ENCODE measurements around the gene ZNF573. TPM values are rescaled to one million over a fixed set of nuclear protein-coding genes. Genes with fewer than 3 reads are reported as not detected.

ZNF573 gene
- total RNA-seq, result 4.9 and 6.3 TPM in 2 replicates

GRCh38 chr19:37779127-37780005 is at the start of gene ZNF573:
TSS of gene ZNF573 (minus strand) at chr19:37779586. CDS start at chr19:37773729, 5,857 bp downstream.

GRCh38 chr19:37719111-37719926 is 60.1 kb downstream of the ZNF573 start, which contains the start of gene ZNF607:
TSS of gene ZNF607 (minus strand) at chr19:37719761. CDS start at chr19:37711618, 8,143 bp downstream.

Small RNAs within 50 kb of the gene (small RNA-seq; reads per million reads assigned to genes)
- 0.08 reads per million for gene SELENOKP1

Other genes starting within 250 kb of the ZNF573 start
- gene ZNF571, start 184.8 kb downstream of the ZNF573 start, total RNA-seq, result 1.7 and 2.0 TPM in 2 replicates
- 0.19 and 0.33 TPM in 2 replicates for gene ZNF540, start 184.7 kb downstream of the ZNF573 start, total RNA-seq
- 11.4 and 15.4 TPM in 2 replicates for gene ZFP30, start 124.1 kb downstream of the ZNF573 start, total RNA-seq
- 2.5 and 2.9 TPM in 2 replicates for gene ZNF607, start 59.8 kb downstream of the ZNF573 start, total RNA-seq
- gene WDR87, start 127.0 kb upstream of the ZNF573 start, total RNA-seq, result not detected in 2 replicates
- gene SIPA1L3, start 127.6 kb upstream of the ZNF573 start, total RNA-seq, result 32.2 and 38.9 TPM in 2 replicates

All from vein endothelial cell (primary cell).